Stomach (tissue), 4 donors: Measurements from ENCODE around the gene EMC6.

Experiments
- EP300 ChIP-seq: sonication (generic); formaldehyde crosslinking; IDR thresholded peaks from one replicate; pipeline ENCODE4 v1.6.1; 2017; ENCODE audit warnings: antibody characterized with exemption
- POLR2A ChIP-seq, 4 donors: fragments of 450-650 bp; IDR thresholded peaks; one replicate each; pipeline ENCODE4 v1.6.1; 2016; ENCODE audit warnings: antibody characterized with exemption in 4 of 4, control low read depth in 2 of 4, mild to moderate bottlenecking in 1 of 4, moderate library complexity in 1 of 4
- POLR2AphosphoS5 ChIP-seq, 3 donors: sonication (generic); formaldehyde crosslinking; IDR thresholded peaks; one replicate each; pipeline ENCODE4 v1.6.1; 2016; ENCODE audit warnings: antibody characterized with exemption in 3 of 3
- TF ChIP-seq, protein P1 (sequence below), 7 experiments: fragments of 450-650 bp in 4 of 7; fragments of 200-600 bp in 3 of 7; sonication (generic) in 3 of 7; IDR thresholded peaks; one replicate each; pipeline ENCODE4 v1.5.1; 2016 to 2019; ENCODE audit warnings: antibody characterized with exemption in 7 of 7, control low read depth in 2 of 7, mild to moderate bottlenecking in 1 of 7

DNA sequence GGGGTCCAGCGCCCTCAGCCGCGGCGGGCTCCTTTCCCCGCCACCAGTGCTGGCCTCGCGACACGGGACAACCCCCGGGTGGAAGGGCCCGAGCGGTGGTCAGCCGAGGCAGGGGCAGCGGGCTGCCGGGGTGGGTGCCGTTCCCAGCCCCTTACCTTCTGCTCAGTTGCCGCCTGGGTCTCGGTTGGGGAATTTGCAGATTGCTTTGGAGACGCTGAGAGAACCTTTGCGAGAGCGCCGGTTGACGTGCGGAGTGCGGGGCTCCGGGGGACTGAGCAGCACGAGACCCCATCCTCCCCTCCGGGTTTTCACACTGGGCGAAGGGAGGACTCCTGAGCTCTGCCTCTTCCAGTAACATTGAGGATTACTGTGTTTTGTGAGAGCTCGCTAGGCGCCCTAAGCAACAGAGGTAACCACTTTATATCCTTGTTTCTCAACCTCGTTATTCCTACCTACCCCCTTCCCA lies 31.7 kb upstream of the EMC6 start:
- TF ChIP-seq POLR2AphosphoS5 (IDR thresholded peaks at IDR 0.05) (no peak), POLR2A (IDR thresholded peaks at IDR 0.05) (no peak), EP300 (no peak)
- TF ChIP-seq, protein P1, sequence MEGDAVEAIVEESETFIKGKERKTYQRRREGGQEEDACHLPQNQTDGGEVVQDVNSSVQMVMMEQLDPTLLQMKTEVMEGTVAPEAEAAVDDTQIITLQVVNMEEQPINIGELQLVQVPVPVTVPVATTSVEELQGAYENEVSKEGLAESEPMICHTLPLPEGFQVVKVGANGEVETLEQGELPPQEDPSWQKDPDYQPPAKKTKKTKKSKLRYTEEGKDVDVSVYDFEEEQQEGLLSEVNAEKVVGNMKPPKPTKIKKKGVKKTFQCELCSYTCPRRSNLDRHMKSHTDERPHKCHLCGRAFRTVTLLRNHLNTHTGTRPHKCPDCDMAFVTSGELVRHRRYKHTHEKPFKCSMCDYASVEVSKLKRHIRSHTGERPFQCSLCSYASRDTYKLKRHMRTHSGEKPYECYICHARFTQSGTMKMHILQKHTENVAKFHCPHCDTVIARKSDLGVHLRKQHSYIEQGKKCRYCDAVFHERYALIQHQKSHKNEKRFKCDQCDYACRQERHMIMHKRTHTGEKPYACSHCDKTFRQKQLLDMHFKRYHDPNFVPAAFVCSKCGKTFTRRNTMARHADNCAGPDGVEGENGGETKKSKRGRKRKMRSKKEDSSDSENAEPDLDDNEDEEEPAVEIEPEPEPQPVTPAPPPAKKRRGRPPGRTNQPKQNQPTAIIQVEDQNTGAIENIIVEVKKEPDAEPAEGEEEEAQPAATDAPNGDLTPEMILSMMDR (IDR thresholded peaks at IDR 0.05), result no peak
